Bronchial epithelial cell (primary cell): ENCODE data around the gene NECTIN2. TPM values are rescaled to one million over a fixed set of nuclear protein-coding genes. Genes with fewer than 3 reads are reported as not detected.
"Not testable (repeated sequence)": the region's sequence is repeated elsewhere in the genome, so short reads cannot be mapped to it uniquely, and the experiment has no call there.

Source experiments
- DNase-seq: peaks from one replicate; pipeline ENCODE4 v3.0.0-alpha.2; 2010; ENCODE audit warnings: low read depth
- FAIRE-seq: peaks from 2 replicates; lab custom pipeline; 2011; peaks lifted over from hg19 to GRCh38; lab: Jason Lieb, UNC
- H3K27me3 ChIP-seq: 2 replicates; pipeline ENCODE4 v1.5.1; 2011; ENCODE audit warnings: low read length; ENCODE audit not compliant: control insufficient read depth, insufficient read depth
- H3K36me3 ChIP-seq: 2 replicates; pipeline ENCODE4 v1.5.1; 2011; ENCODE audit warnings: low read length; ENCODE audit not compliant: control insufficient read depth, insufficient read depth
- H3K4me3 ChIP-seq: 2 replicates; pipeline ENCODE4 v1.5.1; 2011; ENCODE audit warnings: mild to moderate bottlenecking, low read depth, low read length, control low read depth
- total RNA-seq: library from RNA; depleted of rRNA; stranded (reverse); fragments of >200 nt; gene quantifications from 2 replicates; pipeline ENCODE4 v1.2.1, GENCODE V29; 2014
- TF ChIP-seq, protein P1 (sequence below): IDR thresholded peaks from 2 replicates; pipeline ENCODE4 v1.5.1; 2011; ENCODE audit warnings: mild to moderate bottlenecking, moderate library complexity, low read length, control low read depth, inconsistent platforms; ENCODE audit not compliant: insufficient read depth, severe bottlenecking

Gene NECTIN2
- total RNA-seq, 1 donor from 2014 or later = 30.3 TPM

DNA sequence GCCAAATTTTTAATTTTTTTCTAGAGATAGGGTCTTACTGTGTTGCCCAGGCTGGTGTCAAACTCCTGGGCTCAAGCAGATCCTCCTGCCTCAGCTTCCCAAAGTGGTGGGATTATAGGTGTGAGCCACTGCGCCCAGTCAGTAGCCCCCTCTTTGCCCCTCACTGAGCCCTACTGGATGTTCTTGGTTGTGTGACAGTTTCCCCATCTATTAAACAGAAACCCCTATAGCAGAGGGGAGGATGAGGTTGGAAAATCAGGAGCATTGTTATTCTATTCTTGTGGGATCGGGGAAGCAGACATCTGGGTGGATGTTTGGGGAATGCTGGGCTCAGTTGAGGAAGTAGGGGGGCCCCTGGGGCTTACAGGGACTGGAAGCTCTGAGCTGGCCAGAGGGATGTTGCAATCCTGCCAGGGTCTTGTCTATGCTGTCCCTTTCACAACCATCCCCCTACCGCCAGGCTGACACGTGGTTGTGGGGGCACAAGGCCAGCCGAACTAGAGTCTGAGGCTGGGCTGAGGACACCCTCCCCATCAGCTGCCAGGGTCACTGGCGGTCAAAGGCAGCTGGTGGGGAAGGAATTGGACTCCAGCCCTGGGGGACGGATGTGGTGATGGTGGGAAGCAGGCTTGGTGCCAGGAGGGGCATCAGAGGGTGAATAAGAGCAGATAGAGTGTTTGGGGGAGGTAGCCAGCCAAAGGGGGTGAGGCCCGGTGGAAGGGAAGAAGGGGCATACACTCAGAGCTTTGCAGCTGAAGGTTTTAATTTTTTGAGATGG lies 79.2 kb downstream of the NECTIN2 start:
- FAIRE-seq (no peak), DNase-seq (no peak)
- Histone ChIP-seq H3K4me3 (no peak overlapping the region), H3K36me3 (no peaks in the 10 kb centered on the region), H3K27me3 (peaks cover 2% of the 10 kb centered on the region)
- TF ChIP-seq, protein P1, sequence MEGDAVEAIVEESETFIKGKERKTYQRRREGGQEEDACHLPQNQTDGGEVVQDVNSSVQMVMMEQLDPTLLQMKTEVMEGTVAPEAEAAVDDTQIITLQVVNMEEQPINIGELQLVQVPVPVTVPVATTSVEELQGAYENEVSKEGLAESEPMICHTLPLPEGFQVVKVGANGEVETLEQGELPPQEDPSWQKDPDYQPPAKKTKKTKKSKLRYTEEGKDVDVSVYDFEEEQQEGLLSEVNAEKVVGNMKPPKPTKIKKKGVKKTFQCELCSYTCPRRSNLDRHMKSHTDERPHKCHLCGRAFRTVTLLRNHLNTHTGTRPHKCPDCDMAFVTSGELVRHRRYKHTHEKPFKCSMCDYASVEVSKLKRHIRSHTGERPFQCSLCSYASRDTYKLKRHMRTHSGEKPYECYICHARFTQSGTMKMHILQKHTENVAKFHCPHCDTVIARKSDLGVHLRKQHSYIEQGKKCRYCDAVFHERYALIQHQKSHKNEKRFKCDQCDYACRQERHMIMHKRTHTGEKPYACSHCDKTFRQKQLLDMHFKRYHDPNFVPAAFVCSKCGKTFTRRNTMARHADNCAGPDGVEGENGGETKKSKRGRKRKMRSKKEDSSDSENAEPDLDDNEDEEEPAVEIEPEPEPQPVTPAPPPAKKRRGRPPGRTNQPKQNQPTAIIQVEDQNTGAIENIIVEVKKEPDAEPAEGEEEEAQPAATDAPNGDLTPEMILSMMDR = no peak

DNA sequence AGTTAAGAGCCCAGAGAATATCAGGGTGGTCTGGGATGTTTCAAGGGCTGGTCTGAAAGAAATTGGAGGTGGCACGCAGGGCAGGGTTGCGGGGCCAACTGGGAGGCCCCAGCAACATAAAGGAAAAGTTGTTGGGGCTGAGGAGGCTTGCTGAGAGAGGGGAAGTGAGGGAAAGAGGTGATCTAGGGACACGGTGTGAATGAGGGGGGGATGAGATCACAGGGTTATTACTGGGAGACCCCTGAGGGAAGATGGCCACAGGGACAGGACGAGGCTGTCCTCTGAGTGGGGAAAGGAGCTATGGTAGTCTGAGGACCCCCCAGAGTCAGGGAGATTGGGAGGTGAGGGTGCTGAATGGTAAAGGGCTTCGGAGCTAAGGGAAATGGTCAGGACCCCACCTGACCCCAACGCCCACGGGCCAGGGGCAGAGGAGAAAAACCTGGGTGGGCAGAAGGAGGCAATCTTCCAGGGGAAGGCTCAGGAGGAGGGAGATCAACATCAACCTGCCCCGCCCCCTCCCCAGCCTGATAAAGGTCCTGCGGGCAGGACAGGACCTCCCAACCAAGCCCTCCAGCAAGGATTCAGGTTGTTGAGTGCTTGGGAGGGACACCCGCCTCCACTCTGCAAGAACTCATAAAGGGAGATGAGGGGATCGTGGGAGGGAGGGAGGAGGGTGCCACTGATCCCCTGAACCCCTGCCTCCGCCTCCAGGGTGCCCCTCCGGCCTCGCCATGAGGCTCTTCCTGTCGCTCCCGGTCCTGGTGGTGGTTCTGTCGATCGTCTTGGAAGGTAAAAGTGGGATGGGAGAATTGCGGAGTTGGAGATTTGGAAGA lies 80.4 kb downstream of the NECTIN2 start:
- not testable (repeated sequence) for H3K36me3 ChIP-seq, FAIRE-seq, H3K27me3 ChIP-seq, DNase-seq, H3K4me3 ChIP-seq

DNA sequence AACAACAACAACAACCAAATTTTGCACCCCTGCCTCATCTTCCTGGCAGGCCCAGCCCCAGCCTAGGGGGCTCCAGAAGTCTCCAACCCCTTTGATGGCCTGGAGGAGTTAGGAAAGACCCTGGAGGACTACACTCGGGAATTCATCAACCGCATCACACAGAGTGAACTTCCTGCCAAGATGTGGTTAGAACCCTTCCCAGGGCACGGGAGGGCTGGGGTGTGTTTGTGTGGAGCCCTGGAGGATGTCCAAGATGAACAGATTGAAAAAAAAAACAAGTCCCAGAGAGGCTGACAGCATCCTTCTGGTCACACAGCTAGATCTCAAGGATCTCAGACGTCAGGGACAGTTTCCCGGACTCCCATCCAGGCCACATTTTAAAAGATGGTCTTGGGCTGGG lies 81.6 kb downstream of the NECTIN2 start:
- no peak overlapping the region for H3K4me3 ChIP-seq
- peaks cover 2% of the 10 kb centered on the region for H3K27me3 ChIP-seq
- no peak for FAIRE-seq
- TF ChIP-seq, protein P1 = no peak
- H3K36me3 ChIP-seq = no peaks in the 10 kb centered on the region
- no peak for DNase-seq

DNA sequence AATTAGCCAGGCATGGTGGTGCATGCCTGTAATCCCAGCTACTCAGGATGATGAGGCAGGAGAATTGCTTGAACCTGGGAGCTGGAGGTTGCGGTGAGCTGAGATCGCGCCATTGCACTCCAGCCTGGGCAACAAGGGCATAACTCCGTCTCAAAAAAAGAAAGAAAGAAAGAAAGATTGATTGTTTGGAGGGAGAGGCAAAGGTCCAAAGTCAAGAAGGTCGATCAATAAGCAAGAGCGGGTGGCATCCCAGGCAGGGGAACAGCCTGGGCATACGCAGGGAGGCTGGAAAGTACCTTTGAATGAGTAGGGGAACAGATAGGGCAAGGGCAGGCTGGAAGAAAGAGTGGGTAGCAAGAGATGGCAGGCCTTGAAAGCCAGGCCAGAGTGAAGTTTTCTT lies 84.0 kb downstream of the NECTIN2 start:
- TF ChIP-seq, protein P1 = no peak
- no peak for DNase-seq
- no peak for FAIRE-seq

DNA sequence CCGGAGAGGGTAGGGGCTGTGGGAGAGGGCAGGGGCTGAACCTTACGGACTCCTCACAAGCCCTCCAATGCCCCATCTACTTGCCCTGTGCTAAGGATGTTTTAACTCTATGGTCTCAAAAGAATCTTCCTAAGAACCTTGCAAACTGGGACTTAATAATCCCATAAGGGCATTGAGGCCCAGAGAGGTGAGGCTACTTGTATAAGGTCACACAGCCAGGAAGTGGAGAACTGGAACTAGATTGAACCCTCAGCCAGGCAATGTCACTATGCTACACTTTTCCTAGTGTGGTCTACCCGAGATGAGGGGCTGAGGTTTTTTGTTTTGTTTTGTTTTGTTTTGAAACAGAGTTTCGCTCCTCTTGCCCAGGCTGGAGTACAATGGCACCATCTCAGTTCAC lies 85.4 kb downstream of the NECTIN2 start:
- TF ChIP-seq, protein P1 = no peak
- Histone ChIP-seq H3K27me3 (peaks cover 2% of the 10 kb centered on the region), H3K36me3 (no peaks in the 10 kb centered on the region), H3K4me3 (no peak overlapping the region)
- FAIRE-seq (no peak), DNase-seq (no peak)

More for the DNA sequence above, 84.0 kb downstream of the NECTIN2 start:
- Histone ChIP-seq H3K36me3 (no peaks in the 10 kb centered on the region), H3K4me3 (no peak overlapping the region), H3K27me3 (peaks cover 2% of the 10 kb centered on the region)

Other genes with a start within 250 kb of the NECTIN2 start
- gene IGSF23, start 232.7 kb upstream of the NECTIN2 start, total RNA-seq = not detected in 2 replicates
- 84.6 and 102 TPM in 2 replicates for gene PVR, start 202.4 kb upstream of the NECTIN2 start, total RNA-seq
- gene CEACAM19, start 174.8 kb upstream of the NECTIN2 start, total RNA-seq = 0.53 and 2.7 TPM in 2 replicates
- not detected in 2 replicates for gene CEACAM16, start 147.1 kb upstream of the NECTIN2 start, total RNA-seq
- gene BCL3, start 97.6 kb upstream of the NECTIN2 start, total RNA-seq = 2.1 and 4.7 TPM in 2 replicates
- 65.0 and 73.7 TPM in 2 replicates for gene CBLC, start 68.4 kb upstream of the NECTIN2 start, total RNA-seq
- 16.6 and 35.8 TPM in 2 replicates for gene BCAM, start 37.2 kb upstream of the NECTIN2 start, total RNA-seq
- gene TOMM40, start 45.0 kb downstream of the NECTIN2 start, total RNA-seq = 47.6 and 82.9 TPM in 2 replicates
- 14.0 and 19.2 TPM in 2 replicates for gene APOE, start 59.5 kb downstream of the NECTIN2 start, total RNA-seq
- 0.26 and 0.79 TPM in 2 replicates for gene APOC1, start 68.3 kb downstream of the NECTIN2 start, total RNA-seq
- not detected in 2 replicates for gene APOC4, start 95.9 kb downstream of the NECTIN2 start, total RNA-seq
- gene APOC2, start 99.8 kb downstream of the NECTIN2 start, total RNA-seq = not detected in 2 replicates
- gene CLPTM1, start 109.1 kb downstream of the NECTIN2 start, total RNA-seq = 17.9 and 24.2 TPM in 2 replicates
- 2.1 and 3.7 TPM in 2 replicates for gene RELB, start 155.2 kb downstream of the NECTIN2 start, total RNA-seq
- 12.5 and 19.2 TPM in 2 replicates for gene CLASRP, start 192.7 kb downstream of the NECTIN2 start, total RNA-seq
- gene ZNF296, start 230.2 kb downstream of the NECTIN2 start, total RNA-seq = under 0.01 and 0.51 TPM in 2 replicates
- gene GEMIN7, start 233.0 kb downstream of the NECTIN2 start, total RNA-seq = 21.3 and 23.2 TPM in 2 replicates
- gene PPP1R37, start 246.9 kb downstream of the NECTIN2 start, total RNA-seq = 19.2 and 19.5 TPM in 2 replicates